ENCODE measurements around the gene GBX2. TPM values are rescaled to one million over a fixed set of nuclear protein-coding genes. Genes with fewer than 3 reads are reported as not detected.

GBX2 gene
- total and polyA plus RNA-seq, 2 experiments from 2014 or later, result 0.99 to 1.3 TPM

DNA sequence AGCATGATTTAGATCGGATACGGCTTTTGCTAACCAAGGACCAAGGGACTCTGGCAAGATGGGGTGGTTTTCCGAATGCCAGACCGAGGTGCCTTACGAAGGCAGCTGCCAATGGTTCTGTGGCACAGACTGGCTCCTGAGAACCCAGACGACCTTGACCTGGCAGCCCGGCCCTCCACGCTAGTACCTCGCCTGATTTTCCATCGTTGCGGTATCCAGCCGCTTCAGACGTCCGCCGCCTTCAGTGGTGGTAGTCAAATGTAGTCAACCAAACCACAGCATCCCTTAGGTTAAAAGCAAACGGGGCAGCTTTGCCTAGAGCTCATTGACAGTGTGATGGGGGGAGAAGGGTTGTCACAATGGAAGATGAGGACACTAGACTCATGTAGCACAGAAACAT, 42.6 kb downstream of the GBX2 start:
- H3K4me3 ChIP-seq, result no peak overlapping the region
- H3K79me2 ChIP-seq (replicated peaks; ENCODE audit: insufficient read depth), result no peaks in the 10 kb centered on the region
- Mint-ChIP-seq H3K9me3 (no peaks in the 10 kb centered on the region), H3K27me3 (ENCODE audit: insufficient read depth, low read depth, poor library complexity) (peaks cover 23% of the 10 kb centered on the region), H3K4me1 (peaks cover 26% of the 10 kb centered on the region), H3K4me3 (no peak overlapping the region), H3K27ac (no peak overlapping the region), H3K36me3 (ENCODE audit: low read depth) (peaks cover 3% of the 10 kb centered on the region; the same call in 1 of the 3 replicates)
- no peak overlapping the region for H2AFZ ChIP-seq
- H3K27ac ChIP-seq (ENCODE audit: low read depth), result no peak overlapping the region
- no peak for DNase-seq (ENCODE audit: low spot score)
- H3K4me2 ChIP-seq, result no peak overlapping the region
- H4K20me1 ChIP-seq (replicated peaks; ENCODE audit: insufficient read depth), result no peaks in the 10 kb centered on the region
- H3K36me3 ChIP-seq (ENCODE audit: insufficient read depth), result no peaks in the 10 kb centered on the region
- H3K9me2 ChIP-seq (ENCODE audit: insufficient read depth), result no peaks in the 10 kb centered on the region
- TF ChIP-seq ZNF114 (CRISPR knock-in tag; IDR thresholded peaks at IDR 0.05), result no peak
- TF ChIP-seq EZH2phosphoT487 (IDR thresholded peaks at IDR 0.05; ENCODE audit: unreplicated experiment), result no peak
- no peak for TF ChIP-seq REST (IDR thresholded peaks at IDR 0.05; ENCODE audit: unreplicated experiment)
- TF ChIP-seq NANOG (IDR thresholded peaks at IDR 0.05; ENCODE audit: borderline replicate concordance), result no peak
- no peak for TF ChIP-seq CREB1 (CRISPR knock-in tag; IDR thresholded peaks at IDR 0.05; ENCODE audit: low read depth)
- TF ChIP-seq ZNF331 (CRISPR knock-in tag; IDR thresholded peaks at IDR 0.05; ENCODE audit: low read depth), result no peak
- no peak for TF ChIP-seq STAT1 (IDR thresholded peaks at IDR 0.05; ENCODE audit: unreplicated experiment)
- no peak for TF ChIP-seq EZH2 (IDR thresholded peaks at IDR 0.05; ENCODE audit: low read depth, unreplicated experiment)
- TF ChIP-seq, protein P1, sequence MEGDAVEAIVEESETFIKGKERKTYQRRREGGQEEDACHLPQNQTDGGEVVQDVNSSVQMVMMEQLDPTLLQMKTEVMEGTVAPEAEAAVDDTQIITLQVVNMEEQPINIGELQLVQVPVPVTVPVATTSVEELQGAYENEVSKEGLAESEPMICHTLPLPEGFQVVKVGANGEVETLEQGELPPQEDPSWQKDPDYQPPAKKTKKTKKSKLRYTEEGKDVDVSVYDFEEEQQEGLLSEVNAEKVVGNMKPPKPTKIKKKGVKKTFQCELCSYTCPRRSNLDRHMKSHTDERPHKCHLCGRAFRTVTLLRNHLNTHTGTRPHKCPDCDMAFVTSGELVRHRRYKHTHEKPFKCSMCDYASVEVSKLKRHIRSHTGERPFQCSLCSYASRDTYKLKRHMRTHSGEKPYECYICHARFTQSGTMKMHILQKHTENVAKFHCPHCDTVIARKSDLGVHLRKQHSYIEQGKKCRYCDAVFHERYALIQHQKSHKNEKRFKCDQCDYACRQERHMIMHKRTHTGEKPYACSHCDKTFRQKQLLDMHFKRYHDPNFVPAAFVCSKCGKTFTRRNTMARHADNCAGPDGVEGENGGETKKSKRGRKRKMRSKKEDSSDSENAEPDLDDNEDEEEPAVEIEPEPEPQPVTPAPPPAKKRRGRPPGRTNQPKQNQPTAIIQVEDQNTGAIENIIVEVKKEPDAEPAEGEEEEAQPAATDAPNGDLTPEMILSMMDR (conservative IDR thresholded peaks at IDR 0.05; ENCODE audit: low read depth in 2 of 2), result no peak
- no peaks in the 10 kb centered on the region for H3K27me3 ChIP-seq (ENCODE audit: insufficient read depth)
- peaks cover 2% of the 10 kb centered on the region for H3K4me1 ChIP-seq (ENCODE audit: insufficient read depth)
- 0 out of 2 replicates have a peak, but pooled peaks cover 4% of the 10 kb centered on the region for H3F3A ChIP-seq (replicated peaks; ENCODE audit: low read depth)
- no peak for ATAC-seq

- DNase-seq (ENCODE audit: low spot score), result no peak
- Histone ChIP-seq H3K4me2 (no peak overlapping the region), H4K20me1 (replicated peaks; ENCODE audit: insufficient read depth) (peaks cover 3% of the 10 kb centered on the region; the same call in 1 of the 2 replicates), H3K4me1 (ENCODE audit: insufficient read depth) (peaks cover 2% of the 10 kb centered on the region), H3K79me2 (replicated peaks; ENCODE audit: insufficient read depth) (no peaks in the 10 kb centered on the region), H3K27ac (ENCODE audit: low read depth) (no peak overlapping the region), H3F3A (replicated peaks; ENCODE audit: low read depth) (0 out of 2 replicates have a peak, but pooled peaks cover 4% of the 10 kb centered on the region), H2AFZ (no peak overlapping the region), H3K36me3 (ENCODE audit: insufficient read depth) (no peaks in the 10 kb centered on the region), H3K27me3 (ENCODE audit: insufficient read depth) (no peaks in the 10 kb centered on the region; the same call in 1 of the 2 replicates), H3K9me2 (ENCODE audit: insufficient read depth) (no peaks in the 10 kb centered on the region), H3K4me3 (no peak overlapping the region)
- Mint-ChIP-seq H3K4me1 (peaks cover 30% of the 10 kb centered on the region), H3K4me3 (no peak overlapping the region), H3K27me3 (ENCODE audit: insufficient read depth, low read depth, poor library complexity) (peaks cover 18% of the 10 kb centered on the region), H3K27ac (no peak overlapping the region), H3K36me3 (ENCODE audit: low read depth) (peaks cover 3% of the 10 kb centered on the region; the same call in 1 of the 3 replicates), H3K9me3 (no peaks in the 10 kb centered on the region; the same call in 2 of the 3 replicates)
- no peak for ATAC-seq
- TF ChIP-seq POLR2AphosphoS5 (IDR thresholded peaks at IDR 0.05; ENCODE audit: low read depth) (no peak), JUNB (IDR thresholded peaks at IDR 0.05; ENCODE audit: unreplicated experiment) (no peak), REST (IDR thresholded peaks at IDR 0.05; ENCODE audit: unreplicated experiment) (no peak), CREB1 (CRISPR knock-in tag; IDR thresholded peaks at IDR 0.05; ENCODE audit: low read depth) (no peak), EZH2phosphoT487 (IDR thresholded peaks at IDR 0.05; ENCODE audit: unreplicated experiment) (no peak)
- TF ChIP-seq, protein P1 (conservative IDR thresholded peaks at IDR 0.05; ENCODE audit: low read depth in 2 of 2), result no peak
These were observed 43.8 kb downstream of the GBX2 start for GRCh38 chr2:236124182-236124893.
